Measurements from ENCODE around the gene TXNRD1. TPM values are rescaled to one million over a fixed set of nuclear protein-coding genes. Genes with fewer than 3 reads are reported as not detected.

Gene TXNRD1
- total and polyA plus RNA-seq, 9 donors, result 45.0 to 157 (median 77.4) TPM

GRCh38 chr12:104307655-104308000 is 92.0 kb downstream of the TXNRD1 start:
- H3K4me1 ChIP-seq (ENCODE audit: insufficient read depth), result peaks cover 10% of the 10 kb centered on the region
- no peak for DNase-seq
- H3K4me3 ChIP-seq, result no peak overlapping the region
- H3K9me3 ChIP-seq, result no peaks in the 10 kb centered on the region
- intact Hi-C loops (cut with DNase I), result no loop called here
- H3K27ac ChIP-seq, result no peak overlapping the region
- TF ChIP-seq EP300 (IDR thresholded peaks at IDR 0.05) (no peak), CTCF (IDR thresholded peaks at IDR 0.05) (no peak), POLR2A (IDR thresholded peaks at IDR 0.05) (no peak)
- H3K27me3 ChIP-seq, result no peaks in the 10 kb centered on the region
- H3K36me3 ChIP-seq, result no peaks in the 10 kb centered on the region

GRCh38 chr12:104309446-104309993 is 93.9 kb downstream of the TXNRD1 start:
- DNase-seq, result no peak
- peaks cover 8% of the 10 kb centered on the region for H3K4me1 ChIP-seq (ENCODE audit: insufficient read depth)
- H3K27ac ChIP-seq, result no peak overlapping the region
- H3K4me3 ChIP-seq, result no peak overlapping the region
- TF ChIP-seq CTCF (IDR thresholded peaks at IDR 0.05), result no peak
- no peak for TF ChIP-seq POLR2A (IDR thresholded peaks at IDR 0.05)
- no peak for TF ChIP-seq EP300 (IDR thresholded peaks at IDR 0.05)
- WGBS, 3 donors, result 95 to 98% (median 96%) methylated on average over 4 of the region's 4 CpGs
- no peaks in the 10 kb centered on the region for H3K27me3 ChIP-seq
- intact Hi-C loops (cut with DNase I), result no loop called here
- H3K9me3 ChIP-seq, result no peaks in the 10 kb centered on the region
- H3K36me3 ChIP-seq, result no peaks in the 10 kb centered on the region

GRCh38 chr12:104310751-104311633 is 95.4 kb downstream of the TXNRD1 start:
- Histone ChIP-seq H3K36me3 (no peaks in the 10 kb centered on the region), H3K9me3 (no peaks in the 10 kb centered on the region), H3K27me3 (no peaks in the 10 kb centered on the region), H3K4me1 (ENCODE audit: insufficient read depth) (peaks cover 8% of the 10 kb centered on the region), H3K4me3 (no peak overlapping the region), H3K27ac (no peak overlapping the region)
- intact Hi-C loops (cut with DNase I), result no loop called here
- no peak for DNase-seq
- TF ChIP-seq CTCF (IDR thresholded peaks at IDR 0.05) (no peak), POLR2A (IDR thresholded peaks at IDR 0.05) (no peak), EP300 (IDR thresholded peaks at IDR 0.05) (no peak)
- WGBS, 3 donors, result 48 to 65% (median 49%) methylated on average over 5 of the region's 5 CpGs

- Histone ChIP-seq H3K4me3 (no peak overlapping the region), H3K36me3 (no peaks in the 10 kb centered on the region), H3K9me3 (no peaks in the 10 kb centered on the region), H3K27ac (no peak overlapping the region), H3K27me3 (no peaks in the 10 kb centered on the region), H3K4me1 (ENCODE audit: insufficient read depth) (peaks cover 9% of the 10 kb centered on the region)
- WGBS, 3 donors, result 88 to 93% (median 91%) methylated on average over 1 of the region's 1 CpG
- DNase-seq, result no peak
- intact Hi-C loops (cut with DNase I), result no loop called here
- TF ChIP-seq CTCF (IDR thresholded peaks at IDR 0.05) (no peak), POLR2A (IDR thresholded peaks at IDR 0.05) (no peak), EP300 (IDR thresholded peaks at IDR 0.05) (no peak)
Measured at GRCh38 chr12:104312202-104312601, 96.6 kb downstream of the TXNRD1 start.

All from ovary (tissue), 9 donors.